PFSK-1 (cell line): ENCODE data around the gene TRDN.

Experiments used
- FOXP2 ChIP-seq: optimal IDR thresholded peaks from 2 replicates; pipeline ENCODE3; 2011; ENCODE audit warnings: borderline replicate concordance, control low read depth, inconsistent platforms; ENCODE audit not compliant: insufficient read depth; ENCODE audit errors: extremely low read length, extremely low read depth
- POLR2AphosphoS5 ChIP-seq: IDR thresholded peaks from 2 replicates; pipeline ENCODE4 v1.6.1; 2012; ENCODE audit warnings: low read depth, mild to moderate bottlenecking, control low read depth, low read length, moderate library complexity
- TAF1 ChIP-seq: IDR thresholded peaks from 2 replicates; pipeline ENCODE4 v1.6.1; 2012; ENCODE audit warnings: low read length, control low read depth, borderline replicate concordance; ENCODE audit not compliant: insufficient read depth

GRCh38 chr6:123223461-123223860 lies 413.3 kb downstream of the TRDN start:
- TF ChIP-seq FOXP2 (no peak), TAF1 (no peak), POLR2AphosphoS5 (no peak)
